Mucosa of gallbladder (tissue), 1 donor: ENCODE results near the gene KLHL1. TPM values are rescaled to one million over a fixed set of nuclear protein-coding genes. Genes with fewer than 3 reads are reported as not detected.

Source experiments
- DNase-seq: peaks from one replicate; pipeline ENCODE4 v3.0.0-alpha.2; 2020; ENCODE audit warnings: low spot score
- total RNA-seq: library from RNA; stranded (reverse); gene quantifications from one replicate; pipeline ENCODE4 v1.2.1, GENCODE V29; 2021
- donor health status: DM: no; HTN: no; CAD: no.

KLHL1 gene
- total RNA-seq, 1 donor from 2014 or later = not detected

- DNase-seq = no peak
Observed at GRCh38 chr13:69683921-69684686, 424.1 kb downstream of the KLHL1 start.

GRCh38 chr13:69681722-69682121, 426.5 kb downstream of the KLHL1 start:
- no peak for DNase-seq

DNA sequence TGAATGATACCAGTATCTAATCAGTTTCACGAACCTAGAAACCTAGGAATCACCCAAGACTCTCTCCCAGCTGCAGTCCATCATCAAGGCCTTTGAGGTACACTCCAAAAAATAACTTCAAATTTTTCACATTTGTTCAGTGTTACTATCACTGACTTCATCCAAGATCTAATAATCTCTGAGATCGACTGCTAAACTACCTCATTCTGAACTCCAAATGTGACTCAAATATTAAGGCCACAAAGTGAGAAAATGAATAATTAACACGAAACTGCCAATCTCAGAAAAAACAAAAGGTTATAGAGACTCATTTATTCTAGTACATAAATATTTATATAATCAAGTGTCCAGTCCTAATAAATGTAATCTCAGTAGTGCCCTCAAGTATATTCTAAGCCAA, 430.9 kb downstream of the KLHL1 start:
- no peak for DNase-seq

- DNase-seq = no peak
Observed at GRCh38 chr13:69676286-69676685, 432.0 kb downstream of the KLHL1 start.

DNA sequence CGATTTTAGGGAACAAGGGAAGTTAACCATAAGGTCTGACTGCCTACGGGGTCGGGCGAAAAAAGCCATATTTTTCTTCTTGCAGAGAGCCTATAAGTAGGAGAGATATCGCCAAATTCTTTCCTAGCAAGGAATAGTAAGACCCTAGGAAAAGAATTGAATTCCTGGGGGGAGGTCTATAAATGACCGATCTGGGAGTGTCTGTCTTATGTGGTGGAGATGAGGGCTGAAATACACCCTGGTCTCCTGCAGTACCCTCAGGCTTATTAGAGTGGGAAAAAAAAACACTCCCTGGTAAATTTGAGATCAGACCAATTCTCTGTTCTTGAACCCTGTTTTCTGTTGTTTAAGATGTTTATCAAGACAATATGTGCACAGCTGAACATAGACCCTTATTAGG, 448.1 kb downstream of the KLHL1 start:
- no peak for DNase-seq

DNA sequence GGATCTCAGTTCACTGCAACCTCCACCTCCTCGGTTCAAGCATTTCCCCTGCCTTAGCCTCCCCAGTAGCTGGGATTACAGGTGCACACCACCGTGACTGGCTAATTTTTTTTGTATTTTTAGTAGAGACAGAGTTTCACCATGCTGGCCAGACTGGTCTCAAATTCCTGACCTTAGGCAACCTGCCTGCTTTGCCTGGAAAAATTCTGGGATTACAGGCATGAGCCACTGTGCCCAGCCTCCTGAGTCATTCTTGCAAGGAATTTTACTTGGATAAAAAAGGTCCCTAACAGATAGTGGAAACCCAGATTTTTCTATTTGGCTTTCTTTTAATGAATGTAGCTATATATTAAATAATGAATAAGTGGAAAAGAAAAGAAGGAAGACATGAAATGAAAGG, 450.6 kb downstream of the KLHL1 start:
- DNase-seq = no peak

DNA sequence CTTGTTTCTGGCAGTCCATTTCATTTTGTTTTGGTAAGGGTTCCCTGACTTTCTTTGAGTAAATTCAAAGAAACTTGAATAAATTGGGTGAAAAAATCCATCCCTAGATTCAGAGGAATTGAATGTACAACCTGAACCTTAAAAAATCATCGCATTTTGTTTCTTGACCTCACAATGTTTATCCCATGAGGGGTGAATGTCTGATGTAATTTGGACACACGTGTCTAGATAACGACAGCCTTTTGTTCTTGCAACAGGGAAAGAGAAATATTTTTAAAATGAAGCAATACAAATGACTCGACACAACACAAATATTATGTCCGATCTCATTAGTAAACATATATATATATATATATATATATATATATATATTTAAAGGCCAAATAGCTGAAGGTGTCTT, 453.9 kb downstream of the KLHL1 start:
- DNase-seq = no peak

Other genes with a start within 250 kb of the KLHL1 start
- gene ATXN8OS, start 626 bp downstream of the KLHL1 start, total RNA-seq = not detected